Left lobe of liver (tissue), 2 donors: ENCODE data around the gene AMBN. TPM values are rescaled to one million over a fixed set of nuclear protein-coding genes. Genes with fewer than 3 reads are reported as not detected.
"Not testable (repeated sequence)": the region's sequence is repeated elsewhere in the genome, so short reads cannot be mapped to it uniquely, and the experiment has no call there.

Experiments
- ATAC-seq: fragments of 200-7000 bp; cut with Tn5 transposase; one replicate; pipeline ENCODE4 v1.9.1; 2020; ENCODE audit warnings: mild to moderate bottlenecking, moderate library complexity
- DNase-seq: peaks from one replicate; pipeline ENCODE4 v3.0.0-alpha.2; 2020; ENCODE audit warnings: low spot score
- total RNA-seq: library from RNA; stranded (reverse); gene quantifications from one replicate; pipeline ENCODE4 v1.2.1, GENCODE V29; 2021
- donor health status: DM: no; HTN: no; CAD: no; lungs with moderate emphysema.
- donor health status: DM: no; HTN: yes; CAD: no.

The AMBN gene
- total RNA-seq, 1 donor from 2014 or later = not detected

DNA sequence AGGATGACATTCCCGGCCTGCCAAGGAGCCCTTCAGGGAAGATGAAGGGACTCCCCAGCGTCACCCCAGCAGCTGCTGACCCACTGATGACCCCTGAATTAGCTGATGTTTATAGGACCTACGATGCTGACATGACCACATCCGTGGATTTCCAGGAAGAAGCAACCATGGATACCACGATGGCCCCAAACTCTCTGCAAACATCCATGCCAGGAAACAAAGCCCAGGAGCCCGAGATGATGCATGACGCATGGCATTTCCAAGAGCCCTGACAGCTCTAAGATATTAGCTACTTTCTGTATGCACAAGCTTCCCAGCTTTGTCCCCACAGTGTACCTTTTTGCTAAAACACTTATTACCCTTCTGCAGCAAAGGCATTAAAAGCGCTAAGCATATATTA is 14.4 kb downstream of the AMBN start:
- ATAC-seq = no peak
- no peak for DNase-seq

DNA sequence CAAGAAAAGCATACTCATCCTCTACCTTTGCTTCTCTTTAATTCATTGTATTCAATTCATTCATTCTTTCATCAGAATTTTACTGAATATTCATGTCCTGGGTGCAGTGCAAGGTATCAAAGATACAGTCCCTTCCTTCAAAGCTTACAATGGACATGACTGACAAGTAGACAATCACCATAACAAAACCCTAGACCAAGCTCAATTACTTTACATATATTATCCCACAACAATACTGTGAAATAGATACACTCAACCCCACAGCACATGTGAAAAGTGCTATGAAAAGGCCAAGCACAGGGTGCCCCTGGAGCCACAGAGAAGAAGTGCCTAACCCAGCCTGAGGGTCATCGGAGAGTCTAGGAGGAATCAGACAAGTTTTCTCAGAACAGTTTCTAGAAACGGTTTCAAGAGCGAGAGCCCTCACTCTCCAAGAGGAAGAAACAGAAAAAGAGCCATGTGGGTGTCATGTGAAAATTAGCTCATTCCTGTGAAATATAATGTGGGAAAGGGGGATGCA is 15.3 kb downstream of the AMBN start:
- DNase-seq (no peak), ATAC-seq (no peak)

DNA sequence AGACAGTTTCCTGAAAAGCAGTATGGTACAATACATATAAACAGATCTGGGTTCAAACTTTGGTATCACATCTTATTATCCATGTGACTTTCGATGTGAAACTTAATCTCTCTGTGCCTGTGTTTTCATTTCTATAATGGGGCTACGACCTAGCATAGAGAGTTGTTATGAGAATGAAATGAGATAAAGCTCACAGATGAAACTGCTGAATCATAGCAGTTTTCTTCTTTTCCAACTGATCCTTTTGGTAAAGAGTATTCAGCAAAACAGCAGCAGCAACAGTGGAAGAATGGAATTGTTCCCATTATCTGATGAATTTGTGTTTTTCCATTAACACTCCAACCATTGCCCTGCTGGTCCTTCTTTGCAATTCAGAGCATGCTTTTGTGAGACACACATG is 16.3 kb downstream of the AMBN start:
- DNase-seq (no peak), ATAC-seq (no peak)

DNA sequence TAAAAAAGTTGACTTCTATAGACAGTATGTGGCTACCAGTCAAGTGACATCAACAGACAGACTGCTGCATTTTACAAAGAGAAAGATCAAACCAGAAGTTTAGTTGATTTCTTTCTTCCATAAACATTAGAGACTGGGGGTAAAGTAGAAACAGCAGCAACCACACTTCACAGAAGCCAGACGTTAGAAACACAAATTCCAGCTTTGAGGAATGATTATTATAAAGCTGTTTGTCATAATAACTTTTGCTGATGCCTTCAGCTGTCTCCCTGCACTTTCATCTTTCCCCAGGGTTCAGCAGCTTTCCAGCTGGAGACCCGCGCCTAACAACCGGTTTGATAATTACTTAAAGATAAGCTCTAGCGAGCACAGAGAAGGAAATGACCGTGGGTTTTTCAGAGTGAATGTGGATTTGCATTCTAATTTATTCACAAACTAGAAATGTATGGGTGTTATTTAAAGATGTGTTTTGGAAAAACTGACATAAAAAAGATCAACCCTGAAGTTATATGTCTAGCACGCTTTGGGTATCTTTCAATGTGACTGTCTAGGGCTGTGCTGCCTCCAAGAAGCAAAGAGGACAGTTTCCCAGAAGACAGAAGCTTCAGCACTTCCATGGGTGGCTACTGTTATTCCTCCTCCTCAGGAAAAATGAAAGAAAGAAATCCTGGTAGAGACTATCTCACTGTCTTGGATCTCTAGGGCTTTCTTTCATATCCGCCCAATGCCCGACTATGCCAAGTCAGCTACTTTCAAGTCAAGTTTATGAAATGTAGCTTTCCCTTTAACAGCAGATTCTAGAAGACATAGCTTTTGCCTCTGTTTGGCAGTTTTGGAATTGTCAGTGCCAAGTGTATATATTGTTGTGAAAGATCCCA is 21.5 kb downstream of the AMBN start:
- DNase-seq (no peak), ATAC-seq (peak; percentile 44)

DNA sequence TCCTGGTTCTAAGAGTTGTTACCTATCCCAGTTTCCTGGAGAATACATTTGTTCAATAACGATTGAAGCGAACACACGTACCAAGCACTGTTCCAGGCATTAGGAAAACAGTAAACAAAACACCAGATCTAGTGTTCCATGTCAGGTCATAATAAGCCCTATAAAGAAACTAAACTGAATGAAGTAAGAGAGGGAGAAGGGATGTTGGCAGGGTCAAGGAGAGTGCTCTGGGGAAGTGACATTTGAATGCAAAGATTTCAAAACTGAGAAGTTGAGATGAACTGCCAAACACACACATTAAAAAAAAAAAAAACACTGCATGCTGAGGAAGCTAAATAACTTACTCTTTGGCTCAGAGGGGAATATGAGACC is 22.1 kb downstream of the AMBN start:
- DNase-seq = no peak
- peak; percentile 52 for ATAC-seq

DNA sequence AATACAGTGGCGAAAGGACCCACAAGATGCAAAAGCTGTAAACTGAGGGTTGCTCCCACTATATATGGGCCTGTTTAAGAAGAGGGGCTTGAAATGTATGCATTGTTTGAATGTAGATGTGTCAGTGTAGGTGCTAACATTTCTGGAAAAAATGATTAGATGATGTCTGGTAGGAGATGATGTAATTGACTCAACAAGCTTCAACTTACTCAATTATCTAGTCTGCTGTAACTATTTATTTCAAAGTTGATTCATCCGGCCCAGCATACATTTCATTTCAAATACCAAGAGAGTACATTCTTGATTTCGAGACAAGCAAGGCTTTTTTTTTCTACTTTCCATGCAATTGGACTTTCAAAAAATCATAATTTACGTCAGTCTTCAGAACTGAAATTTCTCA is 27.2 kb downstream of the AMBN start:
- ATAC-seq = no peak
- DNase-seq = no peak

DNA sequence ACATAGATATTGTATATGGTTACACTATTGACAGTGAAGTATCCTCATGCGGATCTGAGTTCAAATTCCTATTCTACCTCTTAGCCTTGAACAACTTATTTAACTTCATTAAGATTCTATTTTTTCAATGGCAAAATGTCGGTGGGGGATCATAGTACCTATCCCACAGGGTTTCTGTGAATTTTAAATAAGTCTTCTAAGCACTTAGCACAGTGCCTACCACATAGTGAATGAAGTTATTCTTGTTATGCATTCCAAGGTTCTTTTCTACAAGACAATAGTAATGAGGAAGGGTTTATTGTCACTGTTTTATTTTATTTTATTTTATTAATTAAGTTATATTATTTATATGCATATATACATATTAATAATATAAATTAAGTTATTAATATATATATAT is 27.7 kb downstream of the AMBN start:
- ATAC-seq (no peak), DNase-seq (no peak)

DNA sequence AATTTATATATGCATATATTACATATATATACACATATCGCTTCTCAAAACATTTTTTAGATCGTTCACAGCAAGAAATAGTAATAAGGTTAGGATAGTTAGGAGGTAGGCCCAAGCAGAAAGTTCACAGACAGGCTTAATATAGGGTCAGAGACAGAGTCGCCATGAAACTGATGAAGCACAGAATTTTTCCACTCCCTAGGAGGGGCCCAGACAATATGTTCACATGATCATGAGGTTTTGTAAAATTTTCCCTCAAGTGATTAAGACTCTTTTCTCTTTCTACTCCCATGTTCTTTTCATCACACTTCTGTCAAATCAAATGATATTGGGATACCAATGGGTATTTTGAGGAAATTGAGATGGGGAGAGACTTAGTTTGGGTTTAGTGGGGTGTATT is 31.3 kb downstream of the AMBN start:
- ATAC-seq (no peak), DNase-seq (no peak)

DNA sequence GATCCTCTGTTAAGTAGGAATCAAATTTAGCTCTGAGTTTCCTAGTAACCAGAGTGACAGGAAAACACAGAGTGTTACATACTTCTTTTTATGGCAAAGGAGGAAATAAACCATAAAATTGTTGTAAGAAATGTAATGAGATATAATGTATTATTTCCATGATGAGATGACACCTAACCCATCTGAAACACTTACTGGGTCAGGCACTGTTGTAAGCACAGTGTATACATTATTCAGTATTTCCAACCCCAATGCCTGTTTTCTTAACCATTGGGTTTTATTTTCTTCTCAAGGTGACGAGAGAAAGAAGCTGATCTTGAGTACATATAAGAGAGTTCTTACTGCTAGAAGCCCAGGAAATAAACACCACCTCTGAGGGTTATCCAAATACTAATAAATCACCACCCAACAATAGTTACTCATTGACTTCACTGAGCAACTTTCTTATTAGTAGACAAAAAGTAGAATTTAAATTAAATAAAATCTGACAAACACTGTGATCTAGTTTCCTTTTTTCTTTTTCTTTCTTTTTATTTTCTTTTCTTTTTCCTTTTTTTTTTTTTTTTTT is 32.3 kb downstream of the AMBN start:
- no peak for ATAC-seq
- no peak for DNase-seq

DNA sequence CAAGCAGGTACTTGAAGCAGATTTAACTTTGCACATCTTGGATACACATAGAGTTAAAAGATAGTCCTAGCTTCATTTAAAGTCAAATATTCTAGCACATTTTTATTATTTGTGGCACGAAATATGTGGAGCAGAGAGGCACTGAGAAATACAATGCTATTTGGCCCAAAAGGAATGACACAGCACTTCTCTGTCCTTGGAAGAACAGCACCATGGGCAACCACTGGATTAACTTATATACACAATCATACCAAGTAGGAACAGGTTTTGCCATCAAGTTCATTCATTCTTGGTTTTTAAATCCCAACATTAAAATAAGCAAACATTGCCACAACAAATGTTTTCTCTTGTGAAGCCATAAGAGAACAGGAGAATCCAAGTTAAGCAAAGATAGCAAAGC is 35.6 kb downstream of the AMBN start:
- DNase-seq (no peak), ATAC-seq (no peak)

DNA sequence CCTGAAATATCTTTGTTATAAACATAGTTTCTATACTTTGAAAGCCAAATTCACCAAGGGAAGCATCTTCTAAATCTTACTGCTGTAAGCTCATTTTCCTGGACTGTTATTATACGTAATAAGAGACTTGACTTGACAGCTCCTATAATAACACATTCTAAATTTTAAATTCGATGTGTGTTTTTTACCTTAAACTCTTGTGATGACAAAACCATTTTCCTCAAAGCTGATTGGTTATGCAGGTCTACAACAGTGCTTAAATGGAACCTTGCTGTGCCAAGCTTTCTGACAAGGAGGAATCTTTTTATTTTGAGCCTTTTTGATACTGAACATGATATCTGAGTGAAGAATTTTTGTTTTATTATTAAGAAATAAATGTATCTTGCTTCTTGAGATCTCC is 36.4 kb downstream of the AMBN start, which contains the start of gene ENAM:
Gene ENAM (plus strand): TSS at position 301 of the 400 bp plus-strand sequence. CDS start 757 bp downstream, outside the sequence.
- DNase-seq = no peak
- ATAC-seq = no peak

DNA sequence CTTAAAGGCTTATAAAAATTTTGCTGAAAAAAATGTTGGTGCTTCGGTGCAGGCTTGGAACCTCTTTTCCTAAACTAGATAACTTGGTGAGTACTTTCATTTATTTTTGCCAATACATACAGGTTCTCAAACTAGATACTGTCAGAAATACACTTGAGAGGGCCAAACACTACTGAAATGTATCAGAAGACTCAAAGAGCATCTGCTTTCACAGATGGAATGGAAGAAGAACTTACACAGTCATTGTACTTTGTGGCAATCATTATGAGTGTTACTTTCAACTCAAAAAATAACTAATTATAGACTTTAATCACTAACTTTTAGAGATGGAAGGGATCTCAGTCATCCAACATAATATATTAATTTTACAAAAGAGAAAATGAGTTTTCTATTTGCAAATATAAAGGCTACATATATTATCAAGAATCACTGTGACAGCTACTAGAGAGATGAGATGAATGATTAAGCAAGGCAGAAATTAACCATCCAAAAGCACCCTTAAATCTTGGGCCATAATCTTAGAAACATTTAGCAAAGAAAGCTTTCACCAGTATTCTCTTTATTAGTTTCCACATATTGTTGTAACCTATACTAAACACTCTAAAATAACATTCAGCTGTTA is 37.5 kb downstream of the AMBN start:
- ATAC-seq = no peak
- DNase-seq = no peak

DNA sequence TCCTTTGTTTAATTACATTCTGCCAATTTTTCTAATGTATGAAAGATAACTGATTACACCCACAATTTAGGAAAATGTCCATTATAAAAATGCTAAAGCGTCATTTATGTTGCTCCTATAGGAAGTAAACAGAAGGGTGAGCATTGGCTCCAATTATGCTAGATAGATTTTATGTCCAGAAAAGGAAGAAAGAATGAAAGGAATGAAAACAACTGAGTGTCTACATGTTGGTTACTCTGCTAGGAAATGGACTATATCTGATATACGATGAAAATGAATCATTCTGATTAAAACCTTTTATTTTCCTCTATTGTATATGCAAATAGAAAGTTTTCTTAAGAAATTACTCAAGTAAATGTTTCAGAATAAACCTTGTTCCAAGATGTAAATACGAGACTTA is 38.1 kb downstream of the AMBN start:
- ATAC-seq (no peak), DNase-seq (no peak)

DNA sequence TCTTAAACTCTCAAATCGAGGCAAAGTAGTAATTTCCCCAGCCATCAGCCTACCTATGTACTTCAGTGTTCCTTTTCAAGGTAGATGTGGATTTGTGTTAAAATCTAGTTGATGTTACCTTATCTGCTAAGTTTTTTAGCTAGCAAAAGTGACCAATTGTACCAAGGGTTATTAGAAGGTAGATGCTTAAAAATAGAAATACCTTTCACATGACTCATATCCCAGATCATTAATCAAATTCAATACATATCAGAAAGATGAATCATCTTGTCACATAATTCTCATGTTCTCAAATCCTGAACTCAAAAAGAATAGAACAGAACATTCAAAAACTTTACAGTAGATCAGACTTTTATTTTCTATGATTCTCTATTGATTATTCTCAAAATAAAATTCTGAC is 40.0 kb downstream of the AMBN start:
- ATAC-seq = no peak

DNA sequence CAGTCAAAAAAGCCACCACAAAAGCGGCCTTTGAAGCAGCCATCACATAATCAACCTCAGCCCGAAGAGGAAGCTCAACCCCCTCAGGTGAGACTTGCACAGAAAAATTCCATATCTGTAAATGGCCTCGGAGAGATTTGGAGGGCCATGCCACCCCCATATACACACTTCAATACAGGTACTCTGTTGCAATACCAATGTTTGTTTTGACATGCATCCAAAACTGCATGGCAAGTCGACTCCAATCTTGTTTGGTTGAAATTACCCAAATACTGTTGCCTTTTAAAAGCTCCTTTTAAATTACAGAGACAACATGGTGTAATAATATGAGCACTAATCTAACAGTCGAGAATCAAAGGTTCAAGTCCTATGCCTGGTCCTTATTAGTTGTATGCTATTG is 42.4 kb downstream of the AMBN start:
- DNase-seq (no peak), ATAC-seq (peak; percentile 78)

More for the DNA sequence above, 40.0 kb downstream of the AMBN start:
- DNase-seq = no peak

DNA sequence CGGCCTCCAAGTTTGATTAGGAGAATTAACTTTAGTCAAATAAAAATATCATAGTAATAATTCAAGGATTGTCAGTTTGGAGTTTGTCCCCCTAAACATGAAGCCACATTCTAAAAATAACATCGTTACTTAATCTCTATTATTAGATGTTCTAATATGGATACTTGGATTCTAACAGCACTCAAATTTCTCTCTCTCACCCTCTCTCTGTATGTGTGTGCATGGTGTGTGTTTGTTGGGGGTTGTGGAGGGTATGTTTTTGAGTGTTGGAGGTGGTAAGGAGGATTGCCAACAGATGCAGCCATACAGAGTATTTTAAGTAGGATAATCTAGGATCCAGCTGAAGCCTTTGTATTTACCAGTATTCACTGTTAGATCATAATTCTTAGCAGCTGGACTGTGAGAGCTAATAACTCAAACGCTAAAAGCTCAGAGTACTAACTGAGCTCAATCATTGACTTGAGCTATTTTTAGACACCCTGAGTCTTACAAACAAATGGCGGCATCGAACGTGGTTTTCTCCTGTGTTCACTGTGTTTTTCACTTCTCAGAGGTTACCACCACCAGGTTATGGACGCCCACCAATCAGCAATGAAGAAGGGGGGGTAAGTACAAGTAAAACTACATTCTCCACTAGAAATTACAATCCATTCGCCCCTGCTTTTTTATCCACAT is 45.3 kb downstream of the AMBN start:
- DNase-seq (no peak), ATAC-seq (peak; percentile 88)

DNA sequence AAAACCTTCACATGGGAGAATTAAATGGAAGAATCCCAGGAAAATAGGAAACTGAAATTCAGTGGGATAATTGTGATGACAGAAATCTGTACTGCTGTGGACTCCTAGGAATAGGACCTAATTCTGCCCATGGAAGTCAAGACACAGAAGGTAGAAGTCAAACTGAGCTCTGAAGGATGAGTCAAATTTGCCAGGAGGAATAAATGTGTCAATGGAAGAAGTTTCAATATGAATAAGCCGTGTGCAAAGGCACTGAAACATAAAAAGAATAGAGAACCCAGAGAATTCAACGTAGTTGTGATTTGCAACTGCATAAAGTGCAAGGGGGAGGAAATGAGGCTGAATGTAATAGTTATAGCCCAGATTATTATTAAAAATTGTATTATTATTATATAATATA is 48.1 kb downstream of the AMBN start:
- DNase-seq (no peak), ATAC-seq (no peak)

DNA sequence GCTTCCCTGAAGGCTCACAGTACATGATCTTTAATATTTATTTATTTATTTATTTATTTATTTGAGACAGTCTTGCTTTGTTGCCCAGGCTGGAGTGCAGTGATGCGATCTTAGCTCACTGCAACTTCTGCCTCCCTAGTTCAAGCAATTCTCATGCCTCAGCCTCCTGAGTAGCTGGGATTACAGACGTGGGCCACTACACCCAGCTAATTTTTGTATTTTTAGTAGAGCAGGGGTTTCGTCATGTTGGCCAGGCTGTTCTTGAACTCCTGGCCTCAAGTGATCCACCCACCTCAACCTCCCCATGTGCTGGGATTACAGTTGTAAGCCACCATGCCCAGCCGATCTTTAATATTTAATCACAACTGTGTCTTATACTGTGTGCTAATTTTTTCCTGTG is 58.7 kb downstream of the AMBN start:
- not testable (repeated sequence) for ATAC-seq, DNase-seq

DNA sequence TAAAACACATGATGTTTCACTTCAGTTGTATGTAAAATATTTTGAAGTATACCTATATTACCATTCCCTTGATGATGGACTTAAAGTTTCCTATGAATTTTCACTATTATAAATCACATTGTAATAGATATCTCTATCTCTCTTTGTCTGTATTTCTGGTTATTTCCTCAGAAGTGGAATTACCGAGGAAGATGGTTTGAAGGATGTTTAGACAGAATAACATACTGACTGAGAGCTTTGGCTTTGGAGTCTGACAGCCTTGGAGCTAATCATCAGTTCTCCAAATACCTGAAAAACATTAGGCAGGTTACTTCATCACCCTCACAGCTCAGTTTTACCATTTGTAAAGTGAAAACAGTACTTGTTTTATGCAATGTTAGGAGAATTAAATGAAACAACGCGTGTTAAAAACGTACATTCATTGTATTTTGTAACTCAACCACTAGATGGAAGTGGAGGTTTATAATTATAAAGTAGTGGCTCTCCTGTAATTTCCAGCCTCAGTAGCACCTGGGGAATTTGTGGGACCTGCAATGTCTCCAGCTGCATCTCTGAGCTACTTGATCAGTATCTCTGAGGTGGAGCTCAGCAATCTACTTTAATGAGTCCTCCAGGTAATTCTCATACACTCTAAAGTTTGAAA is 59.9 kb downstream of the AMBN start:
- DNase-seq = no peak
- ATAC-seq = peak; percentile 92

DNA sequence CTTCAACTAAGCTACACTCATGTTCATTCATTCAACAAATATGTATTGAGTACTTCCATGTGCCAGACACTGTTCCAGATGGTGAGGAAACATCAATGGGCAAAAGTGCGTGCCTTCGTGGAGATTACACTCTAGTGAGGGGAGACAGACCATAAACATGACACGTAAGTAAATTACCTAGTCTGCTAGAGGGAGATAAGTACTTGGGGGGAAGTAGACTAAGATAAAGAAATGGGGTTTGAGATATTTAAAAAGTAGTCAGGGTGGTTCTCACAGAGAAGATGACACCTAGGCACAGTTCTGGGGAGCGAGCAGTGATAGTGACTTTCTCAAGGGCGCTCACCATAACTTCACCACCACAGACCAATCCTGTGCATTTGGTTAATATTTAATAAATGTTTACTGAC is 62.6 kb downstream of the AMBN start:
- DNase-seq (no peak), ATAC-seq (no peak)
